LNCAP (cell line): Measurements from ENCODE around the gene TRAPPC8.

Experiments used
- CTCF ChIP-seq: fragments of 450-650 bp; IDR thresholded peaks from 2 replicates; pipeline ENCODE4 v1.5.1; 2017; ENCODE audit warnings: mild to moderate bottlenecking

TRAPPC8 gene

GRCh38 chr18:31863103-31863502, 79.8 kb downstream of the TRAPPC8 start:
- TF ChIP-seq CTCF = no peak

- no peak for TF ChIP-seq CTCF
These were observed 82.4 kb downstream of the TRAPPC8 start for GRCh38 chr18:31860488-31860887.

GRCh38 chr18:31857526-31858106, 85.3 kb downstream of the TRAPPC8 start:
- TF ChIP-seq CTCF = no peak

GRCh38 chr18:31850844-31851243, 92.1 kb downstream of the TRAPPC8 start:
- no peak for TF ChIP-seq CTCF

- TF ChIP-seq CTCF = no peak
These were observed 102.4 kb downstream of the TRAPPC8 start for GRCh38 chr18:31840499-31840898.

- no peak for TF ChIP-seq CTCF
These were observed 105.0 kb downstream of the TRAPPC8 start for GRCh38 chr18:31837879-31838278.

GRCh38 chr18:31835528-31836133, 107.3 kb downstream of the TRAPPC8 start:
- TF ChIP-seq CTCF = no peak

GRCh38 chr18:31831903-31832302, 111.0 kb downstream of the TRAPPC8 start:
- no peak for TF ChIP-seq CTCF
